PC-3 (cell line): ENCODE data around the gene NOP53. TPM values are rescaled to one million over a fixed set of nuclear protein-coding genes. Genes with fewer than 3 reads are reported as not detected.

Source experiments
- ATAC-seq: fragments of 200-7000 bp; cut with Tn5 transposase; 2 replicates; pipeline ENCODE4 v1.9.1; 2020; ENCODE audit warnings: mild to moderate bottlenecking, moderate library complexity
- BruUV-seq: library from RNA; stranded (reverse); fragments of 400-500 nt; replicated peaks from 2 replicates; lab custom pipeline; 2021; lab: Mats Ljungman, UMichigan
- CTCF ChIA-PET: fragments of 300-600 bp; sonication (Branson Sonifier 250); formaldehyde crosslinking; loops from one replicate; lab custom pipeline; 2022; ENCODE audit warnings: antibody characterized with exemption; lab: Charles Lee
- POLR2A ChIA-PET: fragments of 300-600 bp; sonication (Branson Sonifier 250); formaldehyde crosslinking; loops from one replicate; lab custom pipeline; 2022; ENCODE audit warnings: antibody characterized with exemption; ENCODE audit not compliant: unreplicated experiment; lab: Charles Lee
- DNase-seq: peaks from one replicate; pipeline ENCODE4 v3.0.0-alpha.2; 2015
- H2AFZ ChIP-seq: fragments of 300-600 bp; sonication (generic); 2 replicates; pipeline ENCODE4 v1.6.0; 2016; ENCODE audit warnings: antibody characterized with exemption, low read length
- H3F3A ChIP-seq: fragments of 300-600 bp; sonication (generic); one replicate; pipeline ENCODE4 v1.6.0; 2017; ENCODE audit warnings: antibody characterized with exemption, low read length, control low read depth, mild to moderate bottlenecking; ENCODE audit not compliant: unreplicated experiment
- H3K27ac ChIP-seq: fragments of 300-600 bp; sonication (generic); 2 replicates; pipeline ENCODE4 v1.5.1; 2016; ENCODE audit warnings: mild to moderate bottlenecking, low read length
- H3K27me3 ChIP-seq: fragments of 300-600 bp; sonication (generic); 2 replicates; pipeline ENCODE4 v1.6.1; 2016; ENCODE audit warnings: low read length, mixed read lengths
- H3K36me3 ChIP-seq: fragments of 300-600 bp; sonication (generic); 2 replicates; pipeline ENCODE4 v1.6.1; 2016; ENCODE audit warnings: low read depth, mixed run types, low read length, mixed read lengths
- H3K4me1 ChIP-seq: fragments of 300-600 bp; sonication (generic); 2 replicates; pipeline ENCODE4 v1.5.1; 2016; ENCODE audit warnings: low read length; ENCODE audit not compliant: insufficient read depth
- H3K4me2 ChIP-seq: fragments of 300-600 bp; sonication (generic); 2 replicates; pipeline ENCODE4 v1.6.0; 2016; ENCODE audit warnings: low read length
- H3K4me3 ChIP-seq: fragments of 300-600 bp; sonication (generic); 2 replicates; pipeline ENCODE4 v1.5.1; 2016; ENCODE audit warnings: mild to moderate bottlenecking, low read length, mixed read lengths
- H3K79me2 ChIP-seq: fragments of 300-600 bp; sonication (generic); 2 replicates; pipeline ENCODE4 v1.6.1; 2017; ENCODE audit warnings: low read length, mixed read lengths
- H3K9ac ChIP-seq: fragments of 300-600 bp; sonication (generic); 2 replicates; pipeline ENCODE4 v1.6.0; 2016; ENCODE audit warnings: mild to moderate bottlenecking, low read length
- H3K9me2 ChIP-seq: fragments of 300-600 bp; sonication (generic); replicated peaks from 2 replicates; pipeline ENCODE4 v1.6.1; 2016; ENCODE audit warnings: mixed run types, low read length, mixed read lengths
- H3K9me3 ChIP-seq: fragments of 300-600 bp; sonication (generic); 2 replicates; pipeline ENCODE4 v1.6.1; 2016; ENCODE audit warnings: low read length, mixed read lengths
- H4K20me1 ChIP-seq: fragments of 300-600 bp; sonication (generic); 2 replicates; pipeline ENCODE4 v1.6.1; 2016; ENCODE audit warnings: low read length, mixed read lengths
- EZH2 ChIP-seq: fragments of 300-600 bp; sonication (generic); IDR thresholded peaks from one replicate; pipeline ENCODE4 v1.6.1; 2017; ENCODE audit warnings: antibody characterized with exemption, mild to moderate bottlenecking, low read length; ENCODE audit not compliant: unreplicated experiment
- EZH2phosphoT487 ChIP-seq: fragments of 300-600 bp; sonication (generic); IDR thresholded peaks from 2 replicates; pipeline ENCODE4 v1.6.1; 2018; ENCODE audit warnings: mild to moderate bottlenecking, antibody characterized with exemption, low read length, borderline replicate concordance
- intact Hi-C: fragments of 100-400 bp; cut with micrococcal nuclease; formaldehyde crosslinking; loops from 2 replicates; pipeline ENCODE4 v1.9.0; 2023
- total RNA-seq: library from RNA; depleted of rRNA; stranded (reverse); fragments of >200 nt; gene quantifications from 2 replicates; pipeline ENCODE4 v1.2.3, GENCODE V29; 2014
- TF ChIP-seq, protein P1 (sequence below): fragments of 300-600 bp; sonication (generic); conservative IDR thresholded peaks from 2 replicates; pipeline ENCODE4 v1.5.1; 2017; ENCODE audit warnings: antibody characterized with exemption, low read depth, mild to moderate bottlenecking, low read length

NOP53 gene
- total RNA-seq, 1 experiment from 2014 or later = 61.5 TPM

DNA sequence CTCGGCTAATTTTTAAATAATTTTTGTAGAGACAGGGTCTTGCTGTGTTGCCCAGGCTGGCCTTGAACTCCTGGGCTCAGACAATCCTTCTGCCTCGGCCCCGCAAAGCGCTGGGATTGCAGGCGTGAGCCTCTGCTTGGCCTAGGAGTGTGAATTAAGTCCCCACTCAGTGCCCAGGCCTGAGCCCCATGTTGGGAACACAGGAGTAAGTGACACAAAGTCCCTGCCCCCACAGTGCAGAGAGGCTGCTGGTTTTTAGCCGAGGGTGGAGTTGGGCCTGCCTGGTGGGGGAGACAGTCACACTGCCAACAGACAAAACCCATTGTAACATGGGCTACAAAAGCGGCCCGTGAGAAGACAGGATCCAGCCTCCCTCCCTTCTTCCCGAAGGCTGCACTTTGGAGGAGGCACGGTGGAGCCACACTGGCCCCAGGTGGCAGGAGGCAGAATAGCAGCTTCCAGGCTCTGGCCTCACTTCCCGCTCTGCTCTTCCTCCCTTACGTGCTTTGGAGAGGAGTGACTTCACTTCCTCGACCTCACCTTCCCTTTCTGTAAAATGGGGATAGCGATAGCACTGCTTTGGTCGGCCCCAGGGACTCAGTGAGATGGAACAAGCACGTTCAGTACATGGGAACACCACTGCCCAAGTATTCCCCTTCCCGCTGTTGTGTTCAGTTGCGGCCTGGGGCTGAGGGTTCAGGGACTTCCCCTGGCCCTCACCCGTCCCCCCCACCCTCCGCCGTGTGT lies 47.3 kb upstream of the NOP53 start:
- Histone ChIP-seq H3K9ac (no peak overlapping the region), H4K20me1 (no peaks in the 10 kb centered on the region), H3F3A (no peaks in the 10 kb centered on the region), H2AFZ (no peak overlapping the region), H3K27ac (peak overlapping the region; percentile 30), H3K9me2 (no peaks in the 10 kb centered on the region), H3K27me3 (no peaks in the 10 kb centered on the region), H3K4me3 (no peak overlapping the region), H3K9me3 (no peaks in the 10 kb centered on the region), H3K4me2 (no peak overlapping the region), H3K36me3 (no peaks in the 10 kb centered on the region), H3K4me1 (0 out of 2 replicates have a peak, but pooled peaks cover 3% of the 10 kb centered on the region), H3K79me2 (no peaks in the 10 kb centered on the region)
- DNase-seq (peak; percentile 83), ATAC-seq (peak; percentile 86)
- CTCF ChIA-PET = interaction anchor here (0.5 to 1.5 kb wide), 2 partner anchors 261 to 271 kb away, joined by 4 to 9 read pairs; no protein-coding TSS in a partner anchor
- intact Hi-C loops = loop anchor here (2.0 to 10.0 kb wide), 2 partner anchors 183 to 261 kb away; partner anchors contain the start of gene NAPA
- TF ChIP-seq EZH2phosphoT487 (no peak), EZH2 (no peak)
- TF ChIP-seq, protein P1, sequence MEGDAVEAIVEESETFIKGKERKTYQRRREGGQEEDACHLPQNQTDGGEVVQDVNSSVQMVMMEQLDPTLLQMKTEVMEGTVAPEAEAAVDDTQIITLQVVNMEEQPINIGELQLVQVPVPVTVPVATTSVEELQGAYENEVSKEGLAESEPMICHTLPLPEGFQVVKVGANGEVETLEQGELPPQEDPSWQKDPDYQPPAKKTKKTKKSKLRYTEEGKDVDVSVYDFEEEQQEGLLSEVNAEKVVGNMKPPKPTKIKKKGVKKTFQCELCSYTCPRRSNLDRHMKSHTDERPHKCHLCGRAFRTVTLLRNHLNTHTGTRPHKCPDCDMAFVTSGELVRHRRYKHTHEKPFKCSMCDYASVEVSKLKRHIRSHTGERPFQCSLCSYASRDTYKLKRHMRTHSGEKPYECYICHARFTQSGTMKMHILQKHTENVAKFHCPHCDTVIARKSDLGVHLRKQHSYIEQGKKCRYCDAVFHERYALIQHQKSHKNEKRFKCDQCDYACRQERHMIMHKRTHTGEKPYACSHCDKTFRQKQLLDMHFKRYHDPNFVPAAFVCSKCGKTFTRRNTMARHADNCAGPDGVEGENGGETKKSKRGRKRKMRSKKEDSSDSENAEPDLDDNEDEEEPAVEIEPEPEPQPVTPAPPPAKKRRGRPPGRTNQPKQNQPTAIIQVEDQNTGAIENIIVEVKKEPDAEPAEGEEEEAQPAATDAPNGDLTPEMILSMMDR = peak; percentile 88
- BruUV-seq = no TSS peak
- POLR2A ChIA-PET = no interaction called here

DNA sequence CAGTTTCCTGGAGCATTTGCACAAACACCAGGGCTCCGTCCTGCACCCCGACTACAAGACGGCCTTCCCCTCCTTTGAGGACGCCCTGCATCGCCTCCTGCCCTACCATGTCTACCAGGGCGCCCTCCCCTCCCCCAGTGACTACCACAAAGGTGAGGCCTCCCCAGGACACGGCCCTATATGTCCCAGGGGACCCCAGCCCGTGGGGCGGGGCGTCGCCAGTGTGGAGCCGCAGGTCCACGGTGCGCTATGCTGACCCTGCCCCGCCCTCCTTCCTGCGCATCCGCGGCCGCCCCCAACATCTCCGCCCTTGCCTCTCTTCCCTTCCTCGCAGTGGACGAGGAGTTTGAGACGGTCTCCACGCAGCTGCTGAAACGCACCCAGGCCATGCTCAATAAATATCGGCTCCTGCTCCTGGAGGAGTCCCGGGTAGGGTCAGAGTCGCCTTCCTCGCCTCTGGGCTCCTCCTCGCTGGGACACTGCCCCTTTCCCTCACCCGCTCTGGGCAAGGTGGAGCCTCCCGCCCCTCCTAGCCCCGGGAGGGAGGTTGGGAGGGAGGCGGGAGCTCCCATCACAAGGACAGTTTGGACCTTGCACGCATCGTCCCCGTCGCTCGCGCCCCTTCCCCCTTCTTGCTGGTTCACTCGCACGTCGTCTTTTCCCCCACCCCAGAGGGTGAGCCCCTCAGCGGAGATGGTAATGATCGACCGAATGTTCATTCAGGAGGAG lies 46.6 kb upstream of the NOP53 start:
- DNase-seq = no peak
- BruUV-seq = no TSS peak
- H3K9me2 ChIP-seq = no peaks in the 10 kb centered on the region
- CTCF ChIA-PET = interaction anchor here (0.5 to 1.5 kb wide), 2 partner anchors 262 to 272 kb away, joined by 4 to 9 read pairs; no protein-coding TSS in a partner anchor
- H3K79me2 ChIP-seq = no peaks in the 10 kb centered on the region
- H3K9me3 ChIP-seq = no peaks in the 10 kb centered on the region
- H3K4me1 ChIP-seq = 0 out of 2 replicates have a peak, but pooled peaks cover 3% of the 10 kb centered on the region
- no peaks in the 10 kb centered on the region for H3F3A ChIP-seq
- no peak overlapping the region for H3K4me3 ChIP-seq
- POLR2A ChIA-PET = no interaction called here
- no peaks in the 10 kb centered on the region for H4K20me1 ChIP-seq
- no peak overlapping the region for H2AFZ ChIP-seq
- H3K4me2 ChIP-seq = no peak overlapping the region
- no peaks in the 10 kb centered on the region for H3K27me3 ChIP-seq
- no peak overlapping the region for H3K9ac ChIP-seq
- no peaks in the 10 kb centered on the region for H3K36me3 ChIP-seq
- intact Hi-C loops = loop anchor here (2.0 to 10.0 kb wide), 2 partner anchors 184 to 262 kb away; partner anchors contain the start of gene NAPA
- TF ChIP-seq EZH2 = no peak
- TF ChIP-seq, protein P1 = no peak
- no peak for TF ChIP-seq EZH2phosphoT487
- ATAC-seq = no peak
- H3K27ac ChIP-seq = no peak overlapping the region
